Activated CD8-positive, alpha-beta memory T cell treated with anti-CD3 and anti-CD28 coated beads, Interleukin-2, amount 50 U/mL, for 4 hours (primary cell): Measurements from ENCODE around the gene CD200.

Experiments
- DNase-seq: peaks from one replicate; pipeline ENCODE4 v3.0.0-alpha.2; 2020

Gene CD200

DNA sequence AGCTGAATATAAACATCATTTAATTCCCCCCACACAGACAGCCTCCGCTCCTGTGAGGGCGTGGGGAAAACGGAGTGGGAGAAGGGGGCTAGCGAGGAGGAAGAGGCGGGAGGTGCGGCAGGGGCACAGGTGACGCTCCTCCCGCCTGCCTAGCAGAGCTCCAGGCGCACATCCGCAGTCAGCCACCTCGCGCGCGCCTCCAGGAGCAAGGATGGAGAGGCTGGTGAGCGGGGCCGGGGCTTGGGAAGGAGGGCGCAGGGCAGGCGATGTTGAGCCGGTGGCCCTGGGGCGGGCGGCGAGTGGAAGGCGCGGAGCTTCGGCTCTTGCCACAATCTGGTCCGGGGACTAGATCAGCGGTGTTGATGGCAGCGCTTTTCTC is at the start of gene CD200:
Gene CD200 (plus strand): TSS at position 155 of the 379 bp plus-strand sequence. CDS start 57 bp downstream, at position 212.
- peak; percentile 54 for DNase-seq

DNA sequence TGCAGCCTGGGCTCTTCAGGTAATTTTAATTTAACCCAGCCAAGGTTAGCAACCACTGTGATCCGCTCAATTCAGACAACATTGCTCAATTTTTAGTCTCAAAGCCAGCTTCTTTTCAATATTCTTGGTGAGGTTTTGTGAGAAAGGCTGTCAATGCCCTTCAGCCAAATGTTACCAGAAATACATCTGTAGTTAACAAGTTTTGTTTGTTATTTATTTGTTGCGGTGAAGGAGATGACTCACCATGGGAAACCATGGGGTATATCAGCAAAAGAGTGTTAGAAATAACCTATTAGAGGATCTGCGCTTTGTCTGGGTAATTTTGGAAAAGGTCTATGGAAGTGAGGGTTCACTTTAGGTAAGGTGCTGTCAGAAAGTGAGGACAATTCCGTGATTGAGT is 43.9 kb upstream of the CD200 start:
- no peak for DNase-seq

DNA sequence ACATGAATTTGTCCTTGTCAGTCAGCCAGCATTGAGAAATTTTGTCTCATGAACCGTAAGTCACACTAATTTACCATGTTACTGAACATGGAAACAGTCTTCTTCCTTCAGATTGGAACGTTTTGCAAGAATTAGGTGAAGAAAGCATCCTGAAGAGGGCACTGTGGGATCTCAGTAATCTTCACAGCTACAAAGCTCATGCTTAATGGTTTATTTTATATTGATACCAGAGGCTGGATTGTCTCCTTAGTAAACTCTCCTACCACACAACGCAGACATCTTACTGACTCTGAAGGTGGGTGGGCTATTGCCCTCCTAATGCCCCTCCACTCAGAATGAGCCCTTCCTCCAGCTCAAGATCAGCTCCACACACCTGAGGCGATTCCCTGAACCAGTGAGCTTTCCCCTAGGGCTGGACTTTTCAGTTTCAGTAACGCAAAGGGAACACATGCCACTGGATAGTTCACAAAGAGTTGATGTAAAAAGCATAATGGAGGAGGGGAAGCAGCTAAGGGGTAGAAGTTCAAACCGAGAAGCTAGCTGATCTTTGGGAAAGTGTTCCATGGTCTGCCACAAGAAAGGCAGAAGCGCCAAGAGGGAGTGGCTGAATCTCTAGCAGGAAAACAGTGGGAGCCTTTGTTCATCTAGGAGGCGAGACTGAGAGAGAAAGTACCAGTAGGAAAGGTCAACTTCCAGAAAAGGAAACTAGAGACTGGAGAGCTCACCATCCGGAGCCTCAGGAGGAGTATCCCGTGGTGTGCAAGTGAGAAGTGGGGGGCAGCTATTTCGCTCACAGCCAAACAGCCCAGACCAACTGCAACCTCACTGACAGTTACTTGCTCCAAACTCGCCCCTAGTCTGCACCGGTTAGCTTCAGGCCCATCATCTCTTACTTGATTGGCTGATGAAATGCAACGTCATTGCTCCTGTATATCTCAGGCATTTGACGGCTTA is 39.3 kb upstream of the CD200 start, which contains the start of gene SLC9C1:
Gene SLC9C1 (minus strand): TSS at position 849 of the 954 bp plus-strand sequence. CDS start 7,425 bp downstream, outside the sequence.
- peak; percentile 22 for DNase-seq

- no peak for DNase-seq
These were observed 35.2 kb upstream of the CD200 start for GRCh38 chr3:112297714-112298113.

GRCh38 chr3:112298781-112299180 is 34.2 kb upstream of the CD200 start:
- no peak for DNase-seq

DNA sequence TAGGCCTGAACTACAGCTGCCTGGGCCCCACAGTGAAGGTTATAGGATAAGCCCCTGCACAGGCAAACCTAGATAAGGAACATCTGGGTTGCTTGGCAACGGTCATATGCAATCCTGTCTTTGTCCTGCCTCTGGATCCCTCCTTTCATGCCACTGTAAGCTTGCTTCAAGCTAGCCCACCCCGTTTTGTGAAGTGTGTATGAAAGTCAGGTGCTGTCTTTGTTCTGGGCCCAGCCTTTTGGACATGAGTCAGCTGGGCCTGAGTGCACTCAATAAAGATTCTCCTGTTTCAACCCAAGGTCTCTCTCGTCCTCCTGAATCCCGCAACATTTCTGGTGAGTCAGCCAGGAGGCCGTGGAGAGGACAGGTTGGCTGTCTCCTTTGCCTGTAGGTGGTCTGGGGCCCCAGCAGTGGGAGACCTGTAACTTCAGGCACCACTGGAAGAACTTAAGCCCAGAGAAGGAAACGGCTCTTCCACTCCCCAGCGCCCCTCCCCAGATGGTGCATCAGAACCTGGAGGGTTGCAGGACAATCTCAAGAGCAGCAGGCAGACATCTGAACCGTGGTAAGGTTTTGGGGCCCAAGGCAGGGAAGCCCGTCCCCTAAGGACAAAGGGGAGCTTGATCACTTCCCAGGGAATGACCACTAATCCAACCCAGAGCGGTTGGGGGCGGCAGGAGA is 30.7 kb upstream of the CD200 start:
- DNase-seq: no peak

GRCh38 chr3:112302881-112303763 is 29.8 kb upstream of the CD200 start:
- DNase-seq: no peak

DNA sequence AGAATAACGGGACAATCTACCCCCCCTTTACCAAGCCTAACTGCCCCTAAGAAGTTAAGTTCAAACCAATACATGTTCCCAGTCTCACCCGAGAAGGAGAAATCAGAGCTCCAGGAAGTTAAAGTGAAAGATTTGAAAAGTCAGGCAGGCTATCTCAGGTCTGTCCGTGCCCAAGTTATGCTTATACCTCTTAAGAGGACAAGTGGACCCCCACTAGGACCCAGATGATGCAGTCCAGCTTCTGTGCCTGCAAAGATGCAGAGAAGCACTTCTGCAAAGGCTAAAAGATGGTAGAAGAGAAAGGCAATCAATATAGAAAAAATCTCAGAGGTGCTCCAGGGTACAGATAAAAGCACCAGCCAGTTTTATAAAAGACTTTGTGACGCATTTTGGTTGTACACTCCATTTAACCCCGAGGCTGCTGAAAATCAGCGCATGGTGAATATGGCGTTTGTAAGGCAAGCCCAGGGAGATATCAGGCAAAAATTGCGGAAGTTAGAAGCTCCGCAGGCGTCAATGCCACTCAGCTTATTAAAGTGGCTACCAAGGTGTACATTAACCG is 29.1 kb upstream of the CD200 start:
- DNase-seq: no peak

DNA sequence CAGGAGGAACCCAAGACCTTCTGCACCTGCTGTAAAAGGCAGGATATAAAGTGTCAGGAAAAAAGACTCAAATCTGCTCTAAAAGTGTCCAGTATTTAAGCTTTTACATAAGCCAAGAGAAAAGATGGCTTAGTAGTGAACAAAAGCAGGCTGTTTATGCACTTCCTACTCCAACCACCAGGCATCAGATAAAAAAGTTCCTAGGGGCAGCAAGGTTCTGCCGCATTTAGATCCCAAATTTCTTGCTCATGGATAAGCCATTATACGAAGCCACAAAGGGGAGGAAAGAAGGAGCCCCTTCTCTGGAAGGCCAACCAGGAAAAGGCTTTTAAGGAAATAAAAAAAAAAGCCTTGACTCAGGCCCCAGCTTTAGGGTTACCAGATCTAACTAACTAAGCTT is 28.3 kb upstream of the CD200 start:
- no peak for DNase-seq

DNA sequence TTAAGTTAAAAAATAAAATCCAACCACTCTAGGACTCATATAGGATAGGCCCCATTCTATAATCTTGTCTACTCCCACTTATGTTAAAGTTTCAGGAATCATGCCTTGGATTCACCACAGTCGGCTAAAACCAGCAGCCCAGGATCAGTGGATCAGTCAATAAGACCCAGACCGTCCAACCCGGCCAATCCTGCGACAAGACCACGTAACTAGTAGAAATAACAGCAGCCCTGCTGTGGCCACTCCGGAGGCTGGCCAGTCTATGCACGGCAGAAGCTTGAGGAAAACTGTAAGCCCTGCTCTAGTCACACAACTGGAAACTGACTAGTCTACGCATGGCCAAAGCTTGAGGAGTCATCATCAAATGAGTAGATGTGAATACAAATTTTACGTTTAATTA is 26.1 kb upstream of the CD200 start:
- DNase-seq: no peak

DNA sequence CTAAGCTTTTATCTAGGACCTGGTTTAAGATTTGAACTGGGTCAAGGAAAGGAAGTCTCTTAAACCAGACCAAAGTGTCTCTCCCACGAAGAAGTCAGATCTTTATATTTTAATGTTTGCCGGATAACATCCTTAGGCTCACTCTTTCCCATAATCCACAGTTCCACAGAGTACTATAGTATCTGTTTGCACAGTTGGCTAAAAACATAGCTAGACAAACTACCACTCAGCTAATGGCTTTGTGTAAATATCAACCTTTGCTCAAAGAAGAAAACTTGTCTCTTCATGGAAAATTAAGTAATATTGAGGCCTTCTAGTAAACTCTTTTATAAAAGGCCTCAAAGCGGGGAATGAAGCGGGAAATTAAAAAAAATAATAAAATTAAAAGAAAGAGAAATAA is 25.4 kb upstream of the CD200 start:
- no peak for DNase-seq

GRCh38 chr3:112308151-112308911 is 24.6 kb upstream of the CD200 start:
- DNase-seq: no peak

GRCh38 chr3:112314649-112315048 is 18.3 kb upstream of the CD200 start:
- DNase-seq: no peak

DNA sequence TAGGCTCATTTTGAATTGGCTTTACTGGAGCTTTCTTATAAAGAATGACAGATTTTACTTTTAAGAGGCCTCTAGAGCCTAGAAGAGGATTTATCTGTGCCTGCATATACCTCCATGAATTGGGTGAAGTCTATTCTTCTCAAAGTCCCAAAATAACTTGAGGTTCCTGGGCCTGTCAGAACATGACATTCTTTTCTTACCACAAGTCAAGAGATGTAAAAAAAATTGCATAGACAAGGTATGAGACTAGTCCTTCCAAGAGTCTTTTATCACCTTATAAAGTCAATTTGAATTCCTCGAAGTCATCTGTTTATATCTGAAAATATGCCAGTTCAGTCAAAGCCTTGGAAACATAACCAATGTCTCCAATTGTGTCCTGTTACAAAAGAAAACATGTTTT is 17.2 kb upstream of the CD200 start:
- DNase-seq: no peak

DNA sequence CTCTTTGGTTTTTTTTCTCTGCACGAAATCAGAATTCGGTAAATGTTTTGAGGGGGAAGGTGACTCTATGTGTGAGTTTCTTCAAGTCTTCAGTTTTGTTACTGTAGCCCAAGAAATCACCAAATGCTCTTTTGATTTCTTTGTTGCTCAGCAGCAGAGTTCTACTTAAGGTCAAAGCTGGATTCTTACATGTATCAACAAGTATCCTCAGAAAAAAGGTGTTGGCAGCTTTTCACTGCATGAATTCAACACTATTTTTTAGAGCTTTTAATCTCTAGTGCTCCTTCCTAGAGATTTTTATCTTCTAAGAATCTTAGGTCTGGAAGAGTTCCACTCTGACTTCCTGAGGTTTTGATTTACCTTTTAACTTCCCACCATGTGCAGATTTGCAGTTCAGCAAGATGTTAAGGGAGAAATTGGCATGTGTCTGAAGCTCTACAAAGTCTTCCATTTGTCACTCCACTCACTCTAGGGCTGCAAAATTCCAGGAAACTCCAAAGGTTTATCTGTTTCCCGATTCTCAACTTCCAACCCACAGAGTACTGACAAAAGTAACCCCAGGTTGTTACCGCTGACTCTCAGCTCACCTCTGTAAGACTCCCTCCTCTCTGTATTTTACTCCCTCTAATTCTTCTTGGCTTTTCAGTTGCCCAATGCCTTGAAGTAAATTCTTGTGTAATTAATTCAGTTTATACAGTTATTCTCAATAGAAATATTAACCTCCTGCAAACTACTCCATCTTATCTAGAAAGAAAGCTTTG is 13.3 kb upstream of the CD200 start:
- DNase-seq: no peak

- DNase-seq: no peak
These were observed 12.3 kb upstream of the CD200 start for GRCh38 chr3:112320691-112321090.

DNA sequence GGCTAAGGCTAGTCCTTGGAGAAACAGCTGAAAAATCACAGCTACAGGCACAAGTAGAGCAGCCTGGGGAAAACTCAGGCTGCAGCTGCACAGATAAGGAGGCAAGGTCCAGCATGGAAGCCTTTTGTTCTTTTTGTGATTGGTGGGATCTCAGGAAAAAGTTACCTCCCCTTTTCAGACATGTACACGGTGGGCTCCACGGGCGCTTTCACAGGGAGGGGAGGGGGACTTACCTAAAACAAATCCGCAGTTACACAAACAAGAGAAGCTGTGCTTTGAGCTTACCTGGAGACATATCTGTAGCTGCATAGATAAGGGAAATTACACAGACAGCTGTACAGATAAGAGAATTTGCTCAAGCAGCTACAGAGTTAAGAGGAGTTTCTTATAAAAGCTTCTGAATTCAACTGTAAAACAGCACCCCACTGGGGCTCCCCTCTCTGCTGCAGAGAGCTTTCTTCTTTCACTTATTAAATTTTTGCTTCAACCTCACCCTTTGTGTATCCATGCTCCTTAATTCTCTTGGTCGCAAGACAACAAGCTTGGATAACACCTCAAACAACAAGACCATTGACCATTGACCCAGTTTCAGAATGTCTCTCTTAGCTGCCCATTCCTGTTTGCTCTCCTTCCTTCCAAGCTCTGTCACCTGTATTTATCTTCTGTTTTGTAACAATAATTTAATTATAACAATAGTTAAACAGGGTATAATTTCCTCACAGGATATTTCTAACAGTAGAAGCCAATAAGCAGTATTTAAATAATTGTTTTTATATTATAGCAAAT is 10.9 kb upstream of the CD200 start:
- no peak for DNase-seq

DNA sequence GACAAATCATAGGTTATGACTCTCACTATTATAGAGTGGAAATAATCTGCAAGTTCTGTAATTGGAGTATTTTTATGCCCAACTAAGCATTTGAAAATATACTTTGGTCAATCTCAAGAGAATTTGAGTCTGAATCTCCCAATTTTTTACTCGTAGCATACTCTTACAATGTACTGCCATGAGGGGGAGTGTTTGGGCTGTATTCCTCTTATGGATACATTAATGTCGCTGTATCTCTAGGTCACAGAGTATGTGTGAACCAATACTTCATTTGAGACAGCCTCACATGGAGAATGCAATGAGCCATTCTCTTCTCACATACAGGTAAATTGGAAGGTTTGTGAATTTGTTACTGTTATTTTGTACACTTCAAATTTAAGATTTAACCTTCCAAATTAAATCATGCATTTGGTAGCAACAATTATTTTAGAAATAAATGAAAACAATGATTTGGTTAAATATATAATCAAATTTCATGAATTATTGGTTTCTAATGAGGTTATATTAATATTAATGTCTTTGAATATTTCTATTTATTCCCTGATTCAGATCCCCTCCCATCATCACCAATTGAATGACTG is 5.5 kb upstream of the CD200 start:
- no peak for DNase-seq

- no peak for DNase-seq
These were observed 1.1 kb upstream of the CD200 start for GRCh38 chr3:112331851-112332250.
